A673 (cell line): ENCODE measurements around the gene COQ8B. TPM values are rescaled to one million over a fixed set of nuclear protein-coding genes. Genes with fewer than 3 reads are reported as not detected.
"Not testable (repeated sequence)": the region's sequence is repeated elsewhere in the genome, so short reads cannot be mapped to it uniquely, and the experiment has no call there.

Source experiments
- Bru-seq: library from RNA; stranded (reverse); fragments of 400-500 nt; gene quantifications from one replicate; lab custom pipeline; 2021; lab: Mats Ljungman, UMichigan
- BruChase-seq, 2 experiments: library from RNA; stranded (reverse); fragments of 400-500 nt; gene quantifications; one replicate each; lab custom pipeline; 2021; lab: Mats Ljungman, UMichigan
- BruUV-seq: library from RNA; stranded (reverse); fragments of 400-500 nt; replicated peaks from 2 replicates; lab custom pipeline; 2021; lab: Mats Ljungman, UMichigan
- CTCF ChIA-PET: fragments of 300-600 bp; sonication (Branson Sonifier 250); formaldehyde crosslinking; loops from one replicate; lab custom pipeline; 2022; ENCODE audit warnings: antibody characterized with exemption; lab: Charles Lee
- POLR2A ChIA-PET: fragments of 300-600 bp; sonication (Branson Sonifier 250); formaldehyde crosslinking; loops from one replicate; lab custom pipeline; 2022; ENCODE audit warnings: antibody characterized with exemption; ENCODE audit not compliant: low non-redundant PET; lab: Charles Lee
- DNase-seq: peaks from one replicate; pipeline ENCODE4 v3.0.0-alpha.2; 2015; ENCODE audit warnings: low spot score
- H3K27ac ChIP-seq: fragments of 200-600 bp; sonication (generic); 2 replicates; pipeline ENCODE4 v1.5.1; 2016; ENCODE audit warnings: mixed run types, low read depth, mild to moderate bottlenecking, mixed read lengths, antibody characterized with exemption, low read length; ENCODE audit not compliant: poor library complexity, severe bottlenecking
- H3K27me3 ChIP-seq: fragments of 200-600 bp; sonication (generic); replicated peaks from 2 replicates; pipeline ENCODE4 v1.6.1; 2017; ENCODE audit warnings: mixed run types, low read depth, mild to moderate bottlenecking, mixed read lengths, antibody characterized with exemption, low read length; ENCODE audit not compliant: insufficient read depth, poor library complexity
- H3K36me3 ChIP-seq: fragments of 200-600 bp; sonication (generic); 2 replicates; pipeline ENCODE4 v1.6.1; 2016; ENCODE audit warnings: mixed run types, mild to moderate bottlenecking, mixed read lengths, antibody characterized with exemption, low read length; ENCODE audit not compliant: insufficient read depth, poor library complexity, severe bottlenecking
- H3K4me1 ChIP-seq: fragments of 200-600 bp; sonication (generic); 2 replicates; pipeline ENCODE4 v1.6.1; 2017; ENCODE audit warnings: mixed run types, mild to moderate bottlenecking, mixed read lengths, antibody characterized with exemption, low read length; ENCODE audit not compliant: insufficient read depth, poor library complexity, severe bottlenecking
- H3K4me3 ChIP-seq: fragments of 200-600 bp; sonication (generic); 2 replicates; pipeline ENCODE4 v1.5.1; 2016; ENCODE audit warnings: low read depth, mixed run types, mild to moderate bottlenecking, mixed read lengths, low read length; ENCODE audit not compliant: poor library complexity, severe bottlenecking
- H3K9me3 ChIP-seq: fragments of 200-600 bp; sonication (generic); 2 replicates; pipeline ENCODE4 v1.6.1; 2016; ENCODE audit warnings: mixed run types, low read depth, mild to moderate bottlenecking, mixed read lengths, antibody characterized with exemption, low read length; ENCODE audit not compliant: poor library complexity, severe bottlenecking
- EZH2 ChIP-seq: fragments of 200-600 bp; sonication (generic); IDR thresholded peaks from 2 replicates; pipeline ENCODE4 v1.6.1; 2017; ENCODE audit warnings: borderline replicate concordance, low read depth, mild to moderate bottlenecking, mixed read lengths, antibody characterized with exemption, low read length; ENCODE audit not compliant: poor library complexity, severe bottlenecking
- intact Hi-C: fragments of 100-400 bp; cut with micrococcal nuclease; formaldehyde crosslinking; loops from one replicate; pipeline ENCODE4 v1.10.0; 2022; ENCODE audit not compliant: unreplicated experiment
- long read RNA-seq: library from polyadenylated mRNA; stranded (forward); transcript quantifications from one replicate; pipeline ENCODE4 v2.0.0, GENCODE V29; 2022
- total RNA-seq: library from RNA; stranded (reverse); gene quantifications from 2 replicates; pipeline ENCODE4 v1.2.3, GENCODE V29; 2021
- TF ChIP-seq, protein P1 (sequence below): fragments of 300-800, 200-600 bp; sonication (generic); conservative IDR thresholded peaks from 2 replicates; pipeline ENCODE4 v1.5.1; 2017; ENCODE audit warnings: low read depth, mild to moderate bottlenecking, antibody characterized with exemption, low read length, moderate library complexity, mixed read lengths

Gene COQ8B
- total RNA-seq: 34.1 and 38.8 TPM in 2 replicates
- percentile 56 among the genes with signal in this experiment for Bru-seq, nascent RNA
- BruChase-seq, experiment 1, labeled RNA remaining after a 2-hour chase: percentile 63 among the genes with signal in this experiment
- BruChase-seq, experiment 2, labeled RNA remaining after a 6-hour chase: percentile 69 among the genes with signal in this experiment
- long read RNA-seq, partial matches to known transcripts: 3 of 22 reads
- long read RNA-seq, other reads (novel, unspliced or antisense): 16 of 22 reads

DNA sequence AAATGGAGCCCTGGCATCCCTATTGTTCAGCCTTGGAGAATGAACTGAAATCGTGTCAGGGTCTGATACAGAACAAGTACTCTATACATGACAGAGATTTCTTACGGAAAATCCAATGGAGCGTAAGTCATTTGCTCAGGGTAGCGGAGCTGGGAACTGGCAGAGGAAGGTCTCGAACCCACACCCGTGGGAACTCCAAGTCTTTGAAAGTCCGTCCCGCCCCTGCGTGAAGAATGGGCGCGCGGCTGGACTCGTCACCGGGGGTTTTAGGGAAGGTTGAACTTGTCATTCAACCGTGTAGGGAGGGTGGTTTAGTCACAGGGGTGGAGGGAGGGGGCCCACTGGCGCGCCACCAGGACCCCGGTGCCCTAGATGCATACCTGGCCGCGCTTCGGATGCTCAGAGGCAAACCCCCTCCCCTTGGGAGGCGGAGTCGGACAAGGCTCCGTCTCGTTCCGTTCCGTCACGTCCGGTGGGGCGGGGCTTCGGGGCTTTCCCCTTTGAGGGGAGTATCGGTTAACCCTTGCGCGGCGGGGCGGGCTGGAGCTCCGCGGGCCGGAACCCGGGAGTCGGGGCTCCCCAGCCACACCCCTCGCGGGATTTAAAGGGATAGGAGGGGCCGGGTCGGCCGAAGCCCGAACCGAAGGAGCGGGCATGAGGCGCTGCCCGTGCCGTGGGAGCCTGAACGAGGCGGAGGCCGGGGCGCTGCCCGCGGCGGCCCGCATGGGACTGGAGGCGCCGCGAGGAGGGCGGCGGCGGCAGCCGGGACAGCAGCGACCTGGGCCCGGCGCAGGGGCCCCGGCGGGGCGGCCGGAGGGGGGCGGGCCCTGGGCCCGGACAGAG is at the start of gene COQ8B, which contains the start of gene ITPKC:
TSS of gene COQ8B (minus strand) at position 405 of the 843 bp plus-strand sequence. CDS start 2,254 bp downstream, outside the sequence.
TSS of gene ITPKC (plus strand) at position 631 of the 843 bp plus-strand sequence. CDS start at position 655, 24 bp downstream.
- TF ChIP-seq, protein P1, sequence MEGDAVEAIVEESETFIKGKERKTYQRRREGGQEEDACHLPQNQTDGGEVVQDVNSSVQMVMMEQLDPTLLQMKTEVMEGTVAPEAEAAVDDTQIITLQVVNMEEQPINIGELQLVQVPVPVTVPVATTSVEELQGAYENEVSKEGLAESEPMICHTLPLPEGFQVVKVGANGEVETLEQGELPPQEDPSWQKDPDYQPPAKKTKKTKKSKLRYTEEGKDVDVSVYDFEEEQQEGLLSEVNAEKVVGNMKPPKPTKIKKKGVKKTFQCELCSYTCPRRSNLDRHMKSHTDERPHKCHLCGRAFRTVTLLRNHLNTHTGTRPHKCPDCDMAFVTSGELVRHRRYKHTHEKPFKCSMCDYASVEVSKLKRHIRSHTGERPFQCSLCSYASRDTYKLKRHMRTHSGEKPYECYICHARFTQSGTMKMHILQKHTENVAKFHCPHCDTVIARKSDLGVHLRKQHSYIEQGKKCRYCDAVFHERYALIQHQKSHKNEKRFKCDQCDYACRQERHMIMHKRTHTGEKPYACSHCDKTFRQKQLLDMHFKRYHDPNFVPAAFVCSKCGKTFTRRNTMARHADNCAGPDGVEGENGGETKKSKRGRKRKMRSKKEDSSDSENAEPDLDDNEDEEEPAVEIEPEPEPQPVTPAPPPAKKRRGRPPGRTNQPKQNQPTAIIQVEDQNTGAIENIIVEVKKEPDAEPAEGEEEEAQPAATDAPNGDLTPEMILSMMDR: no peak
- no peak for TF ChIP-seq EZH2
- ChIA-PET CTCF (no interaction called here), POLR2A (no interaction called here)
- H3K4me1 ChIP-seq: peaks cover 39% of the 10 kb centered on the region
- H3K27ac ChIP-seq: peak within 1 kb of the TSS; percentile 80
- no peaks in the 10 kb centered on the region for H3K9me3 ChIP-seq
- peak; percentile 99 for DNase-seq
- peaks cover 3% of the 10 kb centered on the region for H3K36me3 ChIP-seq
- intact Hi-C loops: loop anchor here (10.0 kb wide), 1 partner anchor 88 kb away; no protein-coding TSS in a partner anchor
- BruUV-seq: no TSS peak
- peak within 1 kb of the TSS; percentile 68 for H3K4me3 ChIP-seq
- no peaks in the 10 kb centered on the region for H3K27me3 ChIP-seq

DNA sequence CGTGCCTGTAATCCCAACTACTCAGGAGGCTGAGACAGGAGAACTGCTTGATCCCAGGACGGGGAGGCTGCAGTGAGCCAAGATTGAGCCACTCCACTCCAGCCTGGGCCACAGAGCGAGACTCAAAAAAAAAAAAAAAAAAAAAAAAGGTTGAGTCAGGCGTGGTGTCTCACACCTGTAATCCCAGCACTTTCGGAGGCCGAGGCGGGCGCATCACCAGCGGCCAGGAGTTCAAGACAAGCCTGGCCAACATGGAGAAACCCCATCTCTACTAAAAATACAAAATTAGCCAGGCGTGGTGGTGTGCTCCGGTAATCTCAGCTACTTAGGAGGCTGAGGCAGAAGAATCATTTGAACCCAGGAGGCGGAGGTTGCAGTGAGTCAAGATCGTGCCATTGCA is 49.7 kb upstream of the COQ8B start:
- H3K27ac ChIP-seq, BruUV-seq, H3K4me1 ChIP-seq, POLR2A ChIA-PET, H3K4me3 ChIP-seq, H3K27me3 ChIP-seq, DNase-seq, intact Hi-C loops, CTCF ChIA-PET, H3K9me3 ChIP-seq: not testable (repeated sequence)
- H3K36me3 ChIP-seq: peaks cover 48% of the 10 kb centered on the region

DNA sequence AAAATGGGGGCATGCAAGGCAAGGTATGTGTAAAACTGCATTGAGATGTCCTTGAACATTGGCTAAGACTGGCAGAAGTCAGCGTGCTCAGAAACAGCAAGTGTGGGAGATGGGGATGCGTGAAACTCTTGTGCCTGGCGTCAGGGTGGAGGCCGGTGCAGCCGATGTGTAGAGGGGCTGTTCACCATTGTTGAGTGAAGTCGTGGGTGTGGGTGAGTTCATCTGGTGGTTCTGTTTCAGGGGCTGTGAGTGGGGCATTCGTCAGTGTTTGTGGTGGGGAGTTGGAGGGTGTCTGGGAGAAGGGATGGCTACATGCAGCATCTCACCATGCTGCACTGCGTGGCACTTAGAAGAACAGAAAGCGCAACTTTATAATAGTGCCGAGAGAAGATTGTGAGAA is 47.3 kb upstream of the COQ8B start:
- no peak for TF ChIP-seq EZH2
- peaks cover 72% of the 10 kb centered on the region for H3K36me3 ChIP-seq
- no peaks in the 10 kb centered on the region for H3K9me3 ChIP-seq
- no TSS peak for BruUV-seq
- H3K4me1 ChIP-seq: no peaks in the 10 kb centered on the region
- ChIA-PET POLR2A (no interaction called here), CTCF (no interaction called here)
- no peak overlapping the region for H3K27ac ChIP-seq
- no peak for DNase-seq
- H3K27me3 ChIP-seq: no peaks in the 10 kb centered on the region
- no peak overlapping the region for H3K4me3 ChIP-seq
- intact Hi-C loops: no loop called here

DNA sequence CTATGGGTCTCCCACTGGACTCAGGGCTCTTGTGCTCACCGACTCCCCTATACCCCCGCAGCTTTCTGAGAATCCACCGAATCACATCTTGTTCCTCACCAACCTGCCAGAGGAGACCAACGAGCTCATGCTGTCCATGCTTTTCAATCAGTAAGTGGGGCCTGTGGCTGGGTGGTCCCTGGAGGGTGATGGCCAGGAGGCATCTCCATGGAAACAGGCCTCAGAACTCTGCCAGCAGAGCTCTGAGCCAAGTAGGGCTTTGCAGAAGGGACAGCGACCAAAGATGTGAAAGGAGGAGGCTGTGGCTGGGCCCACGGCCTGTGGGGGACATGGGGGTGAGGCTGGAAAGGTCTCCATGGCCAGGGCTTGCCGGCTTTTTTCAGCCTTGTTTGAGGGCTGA is 46.8 kb upstream of the COQ8B start:
- BruUV-seq: no TSS peak
- H3K27me3 ChIP-seq: no peaks in the 10 kb centered on the region
- intact Hi-C loops: no loop called here
- H3K27ac ChIP-seq: no peak overlapping the region
- DNase-seq: no peak
- H3K36me3 ChIP-seq: peaks cover 75% of the 10 kb centered on the region
- H3K9me3 ChIP-seq: no peaks in the 10 kb centered on the region
- CTCF ChIA-PET: interaction anchor here (1.0 kb wide), 1 partner anchor 9 kb away, joined by 5 read pairs; no protein-coding TSS in a partner anchor
- H3K4me3 ChIP-seq: no peak overlapping the region
- TF ChIP-seq, protein P1: no peak
- TF ChIP-seq EZH2: no peak
- H3K4me1 ChIP-seq: no peaks in the 10 kb centered on the region
- POLR2A ChIA-PET: no interaction called here
